IMR-90 (cell line): ENCODE measurements around the gene TTC29. TPM values are rescaled to one million over a fixed set of nuclear protein-coding genes. Genes with fewer than 3 reads are reported as not detected.

ENCODE experiments used
- ATAC-seq: fragments of 200-7000 bp; cut with Tn5 transposase; 2 replicates; pipeline ENCODE4 v1.9.1; 2020; ENCODE audit warnings: low read depth, mild to moderate bottlenecking, moderate library complexity
- BruUV-seq: library from RNA; stranded (reverse); fragments of 400-500 nt; replicated peaks from 2 replicates; lab custom pipeline; 2021; lab: Mats Ljungman, UMichigan
- CTCF ChIA-PET: fragments of 300-600 bp; formaldehyde crosslinking; extraction: SDS; loops from one replicate; lab custom pipeline; 2021; ENCODE audit warnings: antibody characterized with exemption; lab: Yijun Ruan, JAX
- POLR2A ChIA-PET: fragments of 300-600 bp; sonication (Branson Sonifier 250); formaldehyde crosslinking; loops from one replicate; lab custom pipeline; 2022; ENCODE audit warnings: antibody characterized with exemption; ENCODE audit not compliant: unreplicated experiment; lab: Charles Lee
- DNase-seq: peaks from one replicate; pipeline ENCODE4 v3.0.0; 2013
- H2AFZ ChIP-seq: replicated peaks from 2 replicates; pipeline ENCODE3; 2013; ENCODE audit warnings: low read length, mild to moderate bottlenecking; ENCODE audit not compliant: poor library complexity
- H2AK5ac ChIP-seq: 2 replicates; pipeline ENCODE4 v1.6.1; 2013; ENCODE audit warnings: low read depth, low read length, inconsistent platforms
- H2AK9ac ChIP-seq: replicated peaks from 2 replicates; pipeline ENCODE3; 2013; ENCODE audit warnings: mild to moderate bottlenecking, low read depth, low read length, moderate library complexity; ENCODE audit not compliant: poor library complexity
- H2BK120ac ChIP-seq: 2 replicates; pipeline ENCODE4 v1.6.1; 2013; ENCODE audit warnings: low read depth, low read length, inconsistent platforms
- H2BK15ac ChIP-seq: 3 replicates; pipeline ENCODE4 v1.6.1; 2013; ENCODE audit warnings: low read depth, low read length, inconsistent platforms
- H2BK20ac ChIP-seq: 2 replicates; pipeline ENCODE4 v1.6.1; 2013; ENCODE audit warnings: low read depth, mild to moderate bottlenecking, inconsistent platforms, low read length, moderate library complexity
- H2BK5ac ChIP-seq: 2 replicates; pipeline ENCODE4 v1.6.1; 2013; ENCODE audit warnings: mild to moderate bottlenecking, low read depth, low read length, inconsistent platforms; ENCODE audit not compliant: poor library complexity, severe bottlenecking
- H3K14ac ChIP-seq: replicated peaks from 2 replicates; pipeline ENCODE4 v1.6.1; 2013; ENCODE audit warnings: low read depth, low read length, inconsistent platforms
- H3K18ac ChIP-seq: 2 replicates; pipeline ENCODE4 v1.6.1; 2013; ENCODE audit warnings: low read depth, low read length, control low read depth
- H3K23ac ChIP-seq: 2 replicates; pipeline ENCODE4 v1.6.1; 2013; ENCODE audit warnings: low read depth, low read length, inconsistent platforms
- H3K27ac ChIP-seq: 2 replicates; pipeline ENCODE4 v1.5.1; 2013; ENCODE audit warnings: mild to moderate bottlenecking, control low read depth, low read length; ENCODE audit not compliant: insufficient read depth
- H3K27me3 ChIP-seq: 2 replicates; pipeline ENCODE4 v1.6.1; 2013; ENCODE audit warnings: low read length; ENCODE audit not compliant: control insufficient read depth, insufficient read depth
- H3K36me3 ChIP-seq: 2 replicates; pipeline ENCODE4 v1.6.1; 2013; ENCODE audit warnings: low read length, mixed read lengths; ENCODE audit not compliant: control insufficient read depth, insufficient read depth
- H3K4ac ChIP-seq: 2 replicates; pipeline ENCODE4 v1.6.1; 2013; ENCODE audit warnings: low read depth, low read length, inconsistent platforms
- H3K4me1 ChIP-seq: 2 replicates; pipeline ENCODE4 v1.6.1; 2013; ENCODE audit warnings: low read length, mixed read lengths; ENCODE audit not compliant: control insufficient read depth, insufficient read depth
- H3K4me2 ChIP-seq: 2 replicates; pipeline ENCODE4 v1.6.1; 2013; ENCODE audit warnings: low read depth, mild to moderate bottlenecking, control low read depth, low read length, moderate library complexity
- H3K4me3 ChIP-seq: 2 replicates; pipeline ENCODE4 v1.5.1; 2013; ENCODE audit warnings: low read depth, mild to moderate bottlenecking, control low read depth, low read length, moderate library complexity; ENCODE audit not compliant: insufficient read depth
- H3K56ac ChIP-seq: 2 replicates; pipeline ENCODE4 v1.6.1; 2013; ENCODE audit warnings: low read length, inconsistent platforms; ENCODE audit not compliant: insufficient read depth; ENCODE audit errors: extremely low read depth
- H3K79me1 ChIP-seq, 2 experiments: 2 replicates each; pipeline ENCODE4 v1.6.1; 2013; ENCODE audit warnings: low read length in 2 of 2, inconsistent platforms in 1 of 2, low read depth in 1 of 2
- H3K9ac ChIP-seq: 2 replicates; pipeline ENCODE4 v1.6.1; 2013; ENCODE audit warnings: low read depth, low read length, control low read depth
- H3K9me1 ChIP-seq: 2 replicates; pipeline ENCODE4 v1.6.1; 2013; ENCODE audit warnings: low read length, inconsistent platforms; ENCODE audit not compliant: insufficient read depth
- H3K9me3 ChIP-seq: 2 replicates; pipeline ENCODE4 v1.6.1; 2013; ENCODE audit warnings: low read length; ENCODE audit not compliant: control insufficient read depth, insufficient read depth
- H4K20me1 ChIP-seq: 2 replicates; pipeline ENCODE4 v1.6.1; 2013; ENCODE audit warnings: low read length, inconsistent platforms; ENCODE audit not compliant: insufficient read depth
- H4K5ac ChIP-seq: 2 replicates; pipeline ENCODE4 v1.6.1; 2013; ENCODE audit warnings: mild to moderate bottlenecking, low read depth, low read length, control low read depth
- H4K8ac ChIP-seq, 2 experiments: 2 replicates each; pipeline ENCODE4 v1.6.1; 2013; ENCODE audit warnings: low read depth in 2 of 2, low read length in 2 of 2, control low read depth in 1 of 2, inconsistent platforms in 1 of 2
- H4K91ac ChIP-seq: 2 replicates; pipeline ENCODE4 v1.6.1; 2013; ENCODE audit warnings: low read depth, low read length, inconsistent platforms; ENCODE audit not compliant: insufficient read depth
- BHLHE40 ChIP-seq: fragments of 150-350 bp; IDR thresholded peaks from 2 replicates; pipeline ENCODE4 v1.6.1; 2016; ENCODE audit warnings: mild to moderate bottlenecking, low read depth, low read length
- CEBPB ChIP-seq: IDR thresholded peaks from 2 replicates; pipeline ENCODE4 v1.6.1; 2012; ENCODE audit warnings: low read depth, low read length, improper control_type of control experiment
- CHD1 ChIP-seq: IDR thresholded peaks from 2 replicates; pipeline ENCODE4 v1.6.1; 2012; ENCODE audit warnings: low read depth, low read length, improper control_type of control experiment
- FOS ChIP-seq: fragments of 150-350 bp; IDR thresholded peaks from 2 replicates; pipeline ENCODE4 v1.6.1; 2016; ENCODE audit warnings: low read depth, low read length
- MAFK ChIP-seq: IDR thresholded peaks from 2 replicates; pipeline ENCODE4 v1.6.1; 2012; ENCODE audit warnings: low read depth, low read length, improper control_type of control experiment
- MAZ ChIP-seq: IDR thresholded peaks from 2 replicates; pipeline ENCODE4 v1.6.1; 2012; ENCODE audit warnings: low read depth, mild to moderate bottlenecking, low read length, improper control_type of control experiment, moderate library complexity, borderline replicate concordance
- MXI1 ChIP-seq: IDR thresholded peaks from 2 replicates; pipeline ENCODE4 v1.6.1; 2012; ENCODE audit warnings: low read depth, mild to moderate bottlenecking, low read length, moderate library complexity, borderline replicate concordance
- NFE2L2 ChIP-seq: fragments of 150-350 bp; IDR thresholded peaks from 2 replicates; pipeline ENCODE4 v1.6.1; 2016; ENCODE audit warnings: low read depth, mild to moderate bottlenecking, low read length
- POLR2A ChIP-seq: IDR thresholded peaks from 2 replicates; pipeline ENCODE4 v1.6.1; 2012; ENCODE audit warnings: mild to moderate bottlenecking, low read depth, low read length
- RAD21 ChIP-seq: IDR thresholded peaks from 2 replicates; pipeline ENCODE4 v1.6.1; 2012; ENCODE audit warnings: low read length, improper control_type of control experiment
- RCOR1 ChIP-seq: IDR thresholded peaks from 2 replicates; pipeline ENCODE4 v1.6.1; 2012; ENCODE audit warnings: mild to moderate bottlenecking, low read length, improper control_type of control experiment; ENCODE audit not compliant: insufficient replicate concordance
- RFX5 ChIP-seq: IDR thresholded peaks from 2 replicates; pipeline ENCODE4 v1.8.0; 2012; ENCODE audit warnings: low read depth, mild to moderate bottlenecking, low read length, moderate library complexity
- SMC3 ChIP-seq: fragments of 150-350 bp; IDR thresholded peaks from 2 replicates; pipeline ENCODE4 v1.6.1; 2016; ENCODE audit warnings: low read depth, mild to moderate bottlenecking, antibody characterized with exemption, low read length, moderate library complexity
- WGBS, 2 experiments: methylation state at CpG; one replicate each; pipeline versions ENCODE4 v1.1.5 to v1.1.7; 2013; ENCODE audit warnings: missing lambda C conversion rate in 2 of 2; ENCODE audit not compliant: insufficient read length in 1 of 2; ENCODE audit errors: extremely low coverage in 2 of 2; 5-methylcytosine and 5-hydroxymethylcytosine counted together
- dilution Hi-C: fragments of 300-500 bp; cut with HindIII; formaldehyde crosslinking; loops from one replicate; pipeline ENCODE4 v1.14.3; 2018; ENCODE audit warnings: low sequenced_read_pairs; ENCODE audit not compliant: unreplicated experiment
- in situ Hi-C: fragments of 300-500 bp; cut with MboI; formaldehyde crosslinking; loops from 3 replicates; pipeline ENCODE4 v1.14.3; 2019; ENCODE audit warnings: low sequenced_read_pairs, inconsistent platforms, mixed read lengths
- intact Hi-C: fragments of 100-400 bp; cut with micrococcal nuclease; formaldehyde crosslinking; loops from 2 replicates; pipeline ENCODE4 v1.10.0; 2022
- polyA plus RNA-seq, 3 experiments: library from polyadenylated mRNA; depleted of rRNA; stranded (reverse); fragments of >200 nt; gene quantifications; 2 replicates each; pipeline ENCODE4 v1.2.3, GENCODE V29; 2012; ENCODE audit warnings: low replicate concordance in 1 of 3
- total RNA-seq: library from RNA; depleted of rRNA; stranded (reverse); fragments of >200 nt; gene quantifications from 2 replicates; pipeline ENCODE4 v1.2.3, GENCODE V29; 2012
- TF ChIP-seq, protein P1 (sequence below): fragments of 150-350 bp; IDR thresholded peaks from 2 replicates; pipeline ENCODE4 v1.6.1; 2016; ENCODE audit warnings: low read depth, mild to moderate bottlenecking, low read length, moderate library complexity, borderline replicate concordance
- TF ChIP-seq, protein P2 (sequence below): conservative IDR thresholded peaks from 2 replicates; pipeline ENCODE4 v1.5.1; 2012; ENCODE audit warnings: mild to moderate bottlenecking, low read depth, low read length, improper control_type of control experiment
- TF ChIP-seq, protein P3 (sequence below): fragments of 150-350 bp; IDR thresholded peaks from 2 replicates; pipeline ENCODE4 v1.6.1; 2017; ENCODE audit warnings: mild to moderate bottlenecking, antibody characterized with exemption, low read length, low read depth

The TTC29 gene
- total and polyA plus RNA-seq, 2 of the 4 experiments (the other 2 are of a cell fraction): not detected

- Histone ChIP-seq H3K4me2 (no peak overlapping the region), H2AFZ (no peak overlapping the region), H3K14ac (no peak overlapping the region), H3K79me1 (no peaks in the 10 kb centered on the region), H3K27ac (no peak overlapping the region), H2BK120ac (no peak overlapping the region), H3K56ac (no peak overlapping the region), H3K4me3 (no peak overlapping the region), H2AK5ac (no peak overlapping the region), H3K36me3 (no peaks in the 10 kb centered on the region), H3K9me1 (no peaks in the 10 kb centered on the region), H3K23ac (no peak overlapping the region), H3K4me1 (no peaks in the 10 kb centered on the region), H3K4ac (no peak overlapping the region), H4K20me1 (no peaks in the 10 kb centered on the region), H4K8ac (no peak overlapping the region), H4K5ac (no peak overlapping the region), H3K9ac (no peak overlapping the region), H2BK5ac (no peak overlapping the region), H2AK9ac (no peak overlapping the region), H3K27me3 (peaks cover 2% of the 10 kb centered on the region), H4K91ac (no peak overlapping the region), H3K18ac (no peak overlapping the region), H3K9me3 (no peaks in the 10 kb centered on the region), H2BK15ac (no peak overlapping the region), H2BK20ac (no peak overlapping the region)
- BruUV-seq: no TSS peak
- TF ChIP-seq MXI1 (no peak), FOS (no peak), CHD1 (no peak), POLR2A (no peak), MAZ (no peak), NFE2L2 (no peak), MAFK (no peak), SMC3 (no peak), BHLHE40 (no peak), CEBPB (no peak), RFX5 (no peak), RCOR1 (no peak), RAD21 (no peak)
- TF ChIP-seq, protein P1, sequence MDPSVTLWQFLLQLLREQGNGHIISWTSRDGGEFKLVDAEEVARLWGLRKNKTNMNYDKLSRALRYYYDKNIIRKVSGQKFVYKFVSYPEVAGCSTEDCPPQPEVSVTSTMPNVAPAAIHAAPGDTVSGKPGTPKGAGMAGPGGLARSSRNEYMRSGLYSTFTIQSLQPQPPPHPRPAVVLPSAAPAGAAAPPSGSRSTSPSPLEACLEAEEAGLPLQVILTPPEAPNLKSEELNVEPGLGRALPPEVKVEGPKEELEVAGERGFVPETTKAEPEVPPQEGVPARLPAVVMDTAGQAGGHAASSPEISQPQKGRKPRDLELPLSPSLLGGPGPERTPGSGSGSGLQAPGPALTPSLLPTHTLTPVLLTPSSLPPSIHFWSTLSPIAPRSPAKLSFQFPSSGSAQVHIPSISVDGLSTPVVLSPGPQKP: no peak
- TF ChIP-seq, protein P2, sequence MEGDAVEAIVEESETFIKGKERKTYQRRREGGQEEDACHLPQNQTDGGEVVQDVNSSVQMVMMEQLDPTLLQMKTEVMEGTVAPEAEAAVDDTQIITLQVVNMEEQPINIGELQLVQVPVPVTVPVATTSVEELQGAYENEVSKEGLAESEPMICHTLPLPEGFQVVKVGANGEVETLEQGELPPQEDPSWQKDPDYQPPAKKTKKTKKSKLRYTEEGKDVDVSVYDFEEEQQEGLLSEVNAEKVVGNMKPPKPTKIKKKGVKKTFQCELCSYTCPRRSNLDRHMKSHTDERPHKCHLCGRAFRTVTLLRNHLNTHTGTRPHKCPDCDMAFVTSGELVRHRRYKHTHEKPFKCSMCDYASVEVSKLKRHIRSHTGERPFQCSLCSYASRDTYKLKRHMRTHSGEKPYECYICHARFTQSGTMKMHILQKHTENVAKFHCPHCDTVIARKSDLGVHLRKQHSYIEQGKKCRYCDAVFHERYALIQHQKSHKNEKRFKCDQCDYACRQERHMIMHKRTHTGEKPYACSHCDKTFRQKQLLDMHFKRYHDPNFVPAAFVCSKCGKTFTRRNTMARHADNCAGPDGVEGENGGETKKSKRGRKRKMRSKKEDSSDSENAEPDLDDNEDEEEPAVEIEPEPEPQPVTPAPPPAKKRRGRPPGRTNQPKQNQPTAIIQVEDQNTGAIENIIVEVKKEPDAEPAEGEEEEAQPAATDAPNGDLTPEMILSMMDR: no peak
- TF ChIP-seq, protein P3, sequence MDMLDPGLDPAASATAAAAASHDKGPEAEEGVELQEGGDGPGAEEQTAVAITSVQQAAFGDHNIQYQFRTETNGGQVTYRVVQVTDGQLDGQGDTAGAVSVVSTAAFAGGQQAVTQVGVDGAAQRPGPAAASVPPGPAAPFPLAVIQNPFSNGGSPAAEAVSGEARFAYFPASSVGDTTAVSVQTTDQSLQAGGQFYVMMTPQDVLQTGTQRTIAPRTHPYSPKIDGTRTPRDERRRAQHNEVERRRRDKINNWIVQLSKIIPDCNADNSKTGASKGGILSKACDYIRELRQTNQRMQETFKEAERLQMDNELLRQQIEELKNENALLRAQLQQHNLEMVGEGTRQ: no peak
- dilution Hi-C loops: no loop called here
- in situ Hi-C loops: no loop called here
- no peak for DNase-seq
- ChIA-PET POLR2A (no interaction called here), CTCF (no interaction called here)
- intact Hi-C loops: no loop called here
- WGBS, 2 experiments: no CpG with 5 or more reads among the region's 2 CpGs
- ATAC-seq: no peak
These were observed 7.2 kb upstream of the TTC29 start for GRCh38 chr4:146952896-146953295.
